ENCODE results near the gene MTERF4.
"Not testable (repeated sequence)": the region's sequence is repeated elsewhere in the genome, so short reads cannot be mapped to it uniquely, and the experiment has no call there.

Gene MTERF4

GRCh38 chr2:241110089-241110606 lies 8.1 kb upstream of the MTERF4 start:
- no peak for DNase-seq

- no peak for DNase-seq
These were observed 7.4 kb upstream of the MTERF4 start for GRCh38 chr2:241109210-241110088.

- no peak for DNase-seq
These were observed 6.5 kb upstream of the MTERF4 start for GRCh38 chr2:241108271-241109209.

- no peak for DNase-seq
These were observed 5.1 kb upstream of the MTERF4 start for GRCh38 chr2:241107031-241107783.

GRCh38 chr2:241105641-241106040 lies 3.6 kb upstream of the MTERF4 start:
- no peak for DNase-seq

- not testable (repeated sequence) for DNase-seq
These were observed 2.5 kb upstream of the MTERF4 start for GRCh38 chr2:241104611-241105010.

- no peak for DNase-seq
These were observed 1.1 kb upstream of the MTERF4 start for GRCh38 chr2:241103176-241103595.

GRCh38 chr2:241099246-241099645 lies 2.8 kb downstream of the MTERF4 start:
- DNase-seq: no peak

GRCh38 chr2:241096979-241097378 lies 5.1 kb downstream of the MTERF4 start:
- DNase-seq: no peak

GRCh38 chr2:241095594-241096290 lies 6.3 kb downstream of the MTERF4 start:
- DNase-seq: no peak

GRCh38 chr2:241094924-241095420 lies 7.1 kb downstream of the MTERF4 start:
- no peak for DNase-seq

GRCh38 chr2:241094172-241094571 lies 7.9 kb downstream of the MTERF4 start:
- no peak for DNase-seq

- not testable (repeated sequence) for DNase-seq
These were observed 8.8 kb downstream of the MTERF4 start for GRCh38 chr2:241093133-241093781.

- DNase-seq: no peak
These were observed 9.4 kb downstream of the MTERF4 start for GRCh38 chr2:241092677-241093076.

GRCh38 chr2:241091734-241092445 lies 10.2 kb downstream of the MTERF4 start:
- DNase-seq: no peak

- no peak for DNase-seq
These were observed 10.9 kb downstream of the MTERF4 start for GRCh38 chr2:241091201-241091600.

- DNase-seq: no peak
These were observed 13.0 kb downstream of the MTERF4 start for GRCh38 chr2:241088791-241089732.

- DNase-seq: no peak
These were observed 13.7 kb downstream of the MTERF4 start for GRCh38 chr2:241088376-241088775.
